RWPE1 (cell line): ENCODE results near the gene MARK2.

Source experiments
- CTCF ChIA-PET: fragments of 350-600 bp; sonication (Branson Sonifier 250); formaldehyde crosslinking; extraction: SDS; loops from one replicate; lab custom pipeline; 2021; lab: Yijun Ruan, JAX
- POLR2A ChIA-PET: fragments of 400-600 bp; formaldehyde crosslinking; extraction: SDS; loops from one replicate; lab custom pipeline; 2020; ENCODE audit warnings: antibody characterized with exemption; ENCODE audit not compliant: low non-redundant PET; lab: Yijun Ruan, JAX
- DNase-seq: peaks from one replicate; pipeline ENCODE4 v3.0.0; 2012; ENCODE audit warnings: low spot score
- H3K27ac ChIP-seq: fragments of 450-650 bp; 2 replicates; pipeline ENCODE4 v1.5.1; 2017
- TF ChIP-seq, protein P1 (sequence below): fragments of 450-650 bp; conservative IDR thresholded peaks from 2 replicates; pipeline ENCODE4 v1.5.1; 2017; ENCODE audit warnings: low read depth, mild to moderate bottlenecking

MARK2 gene

GRCh38 chr11:63867511-63867910 is 28.6 kb downstream of the MARK2 start:
- CTCF ChIA-PET = no interaction called here
- POLR2A ChIA-PET = no interaction called here
- H3K27ac ChIP-seq = no peak overlapping the region

GRCh38 chr11:63868399-63869064 is 29.6 kb downstream of the MARK2 start:
- POLR2A ChIA-PET = interaction anchor here (0.6 kb wide), 1 partner anchor 29 kb away, joined by 3 read pairs; no protein-coding TSS in a partner anchor
- TF ChIP-seq, protein P1, sequence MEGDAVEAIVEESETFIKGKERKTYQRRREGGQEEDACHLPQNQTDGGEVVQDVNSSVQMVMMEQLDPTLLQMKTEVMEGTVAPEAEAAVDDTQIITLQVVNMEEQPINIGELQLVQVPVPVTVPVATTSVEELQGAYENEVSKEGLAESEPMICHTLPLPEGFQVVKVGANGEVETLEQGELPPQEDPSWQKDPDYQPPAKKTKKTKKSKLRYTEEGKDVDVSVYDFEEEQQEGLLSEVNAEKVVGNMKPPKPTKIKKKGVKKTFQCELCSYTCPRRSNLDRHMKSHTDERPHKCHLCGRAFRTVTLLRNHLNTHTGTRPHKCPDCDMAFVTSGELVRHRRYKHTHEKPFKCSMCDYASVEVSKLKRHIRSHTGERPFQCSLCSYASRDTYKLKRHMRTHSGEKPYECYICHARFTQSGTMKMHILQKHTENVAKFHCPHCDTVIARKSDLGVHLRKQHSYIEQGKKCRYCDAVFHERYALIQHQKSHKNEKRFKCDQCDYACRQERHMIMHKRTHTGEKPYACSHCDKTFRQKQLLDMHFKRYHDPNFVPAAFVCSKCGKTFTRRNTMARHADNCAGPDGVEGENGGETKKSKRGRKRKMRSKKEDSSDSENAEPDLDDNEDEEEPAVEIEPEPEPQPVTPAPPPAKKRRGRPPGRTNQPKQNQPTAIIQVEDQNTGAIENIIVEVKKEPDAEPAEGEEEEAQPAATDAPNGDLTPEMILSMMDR = no peak
- CTCF ChIA-PET = interaction anchor here (0.6 kb wide), 1 partner anchor 1743 kb away, joined by 3 read pairs; no protein-coding TSS in a partner anchor
- peak overlapping the region; percentile 23; the same call in 1 of the 2 replicates for H3K27ac ChIP-seq
- no peak for DNase-seq

More at GRCh38 chr11:63867511-63867910, 28.6 kb downstream of the MARK2 start:
- DNase-seq = no peak
- TF ChIP-seq, protein P1 = no peak

- TF ChIP-seq, protein P1 = no peak
- ChIA-PET POLR2A (no interaction called here), CTCF (interaction anchor here (0.6 kb wide), 1 partner anchor 1744 kb away, joined by 3 read pairs; no protein-coding TSS in a partner anchor)
- DNase-seq = peak; percentile 46
- peak overlapping the region; percentile 47 for H3K27ac ChIP-seq
Observed at GRCh38 chr11:63869171-63869591, 30.3 kb downstream of the MARK2 start.

- ChIA-PET POLR2A (no interaction called here), CTCF (no interaction called here)
- no peak for DNase-seq
- H3K27ac ChIP-seq = peak overlapping the region; percentile 47
- TF ChIP-seq, protein P1 = no peak
Observed at GRCh38 chr11:63869683-63870082, 30.8 kb downstream of the MARK2 start.

- POLR2A ChIA-PET = interaction anchor here (0.6 kb wide), 1 partner anchor 97 kb away, joined by 3 read pairs; no protein-coding TSS in a partner anchor
- TF ChIP-seq, protein P1 = no peak
- peak overlapping the region; percentile 47 for H3K27ac ChIP-seq
- CTCF ChIA-PET = no interaction called here
- no peak for DNase-seq
Observed at GRCh38 chr11:63870351-63871140, 31.6 kb downstream of the MARK2 start.
